K562 (cell line): ENCODE data around the gene GGA2. TPM values are rescaled to one million over a fixed set of nuclear protein-coding genes. Genes with fewer than 3 reads are reported as not detected.
A peak's percentile ranks its signal among the peaks of the same experiment; 100 is the strongest.

Source experiments
- BHLHE40 ChIP-seq: IDR thresholded peaks from 2 replicates; pipeline ENCODE4 v1.6.1; 2011; ENCODE audit warnings: low read length, improper control_type of control experiment
- CBFA2T2 ChIP-seq: fragments of 450-650 bp; conservative IDR thresholded peaks from 2 replicates; pipeline ENCODE4 v1.6.1; 2017; ENCODE audit warnings: mild to moderate bottlenecking
- ELF1 ChIP-seq: fragments of 200-800 bp; sonication (Bioruptor generic); IDR thresholded peaks from 2 replicates; pipeline ENCODE4 v1.6.1; 2016; ENCODE audit warnings: missing genetic modification characterization, missing compliant biosample characterization
- FOXJ2 ChIP-seq: fragments of 200-800 bp; sonication (Bioruptor generic); IDR thresholded peaks from 2 replicates; pipeline ENCODE4 v1.6.1; 2016; ENCODE audit warnings: missing genetic modification characterization, missing compliant biosample characterization
- IRF2 ChIP-seq: sonication (generic); formaldehyde crosslinking; IDR thresholded peaks from 2 replicates; pipeline ENCODE4 v1.8.1; 2022; ENCODE audit warnings: mild to moderate bottlenecking, missing genetic modification reagents
- NRF1 ChIP-seq, 2 experiments: fragments of 450-650 bp; IDR thresholded peaks in 1 of 2; conservative IDR thresholded peaks in 1 of 2; 2 replicates each; pipeline ENCODE4 v1.6.1; 2014; ENCODE audit warnings: mild to moderate bottlenecking in 2 of 2
- PYGO2 ChIP-seq: fragments of 450-650 bp; IDR thresholded peaks from 2 replicates; pipeline ENCODE4 v1.6.1; 2016; ENCODE audit warnings: mild to moderate bottlenecking, missing genetic modification characterization, moderate library complexity, missing compliant biosample characterization
- SMARCA5 ChIP-seq: fragments of 450-650 bp; IDR thresholded peaks from 2 replicates; pipeline ENCODE4 v1.6.1; 2016
- TBL1XR1 ChIP-seq, 2 experiments: IDR thresholded peaks; 2 replicates each; pipeline ENCODE4 v1.6.1; 2012; ENCODE audit warnings: improper control_type of control experiment in 2 of 2, low read length in 2 of 2, mild to moderate bottlenecking in 1 of 2
- ZBED1 ChIP-seq: IDR thresholded peaks from 2 replicates; pipeline ENCODE4 v1.6.1; 2014
- ZNF282 ChIP-seq: sonication (generic); formaldehyde crosslinking; IDR thresholded peaks from 2 replicates; pipeline ENCODE4 v1.8.1; 2023; ENCODE audit warnings: missing genetic modification reagents
- ZNF324 ChIP-seq: fragments of 250-450 bp; sonication (Bioruptor Pico); IDR thresholded peaks from 2 replicates; pipeline ENCODE4 v1.4.0; 2020; ENCODE audit warnings: mild to moderate bottlenecking
- polyA plus RNA-seq, 8 experiments: library from polyadenylated mRNA; depleted of rRNA in 4 of 8; stranded (reverse) in 5 of 8; unstranded in 3 of 8; fragments of >200 nt; fragmentation: Nextera tagmentation in 2 of 8; fragmentation: Illumina TruSeq in 1 of 8; extraction: Ambion mirVana in 2 of 8; extraction: Trizol in 1 of 8; gene quantifications; 2 replicates each; pipeline versions ENCODE4 v1.2.1 to v1.2.3, GENCODE V29; 2011 to 2014; ENCODE audit warnings: inconsistent platforms in 1 of 8, missing spikeins in 1 of 8
- total RNA-seq, 7 experiments: library from RNA; depleted of rRNA in 6 of 7; stranded (reverse); fragments of >200 nt in 6 of 7; fragmentation: Illumina TruSeq in 2 of 7; extraction: Trizol in 2 of 7; gene quantifications; 2 replicates each; pipeline versions ENCODE4 v1.2.1 to v1.2.3, GENCODE V29; 2011 to 2021; ENCODE audit warnings: low replicate concordance in 1 of 7
- TF ChIP-seq, protein P1 (sequence below): fragments of 200-600 bp; sonication (generic); IDR thresholded peaks from one replicate; pipeline ENCODE4 v1.6.1; 2012; ENCODE audit warnings: mild to moderate bottlenecking, low read depth, low read length, inconsistent platforms
- TF ChIP-seq, protein P2 (sequence below), 2 experiments: IDR thresholded peaks; 2 replicates each; pipeline ENCODE4 v1.6.1; 2011; ENCODE audit warnings: borderline replicate concordance in 1 of 2, control low read depth in 1 of 2, low read depth in 1 of 2, low read length in 1 of 2, mild to moderate bottlenecking in 1 of 2, mixed read lengths in 1 of 2, moderate library complexity in 1 of 2; ENCODE audit not compliant: insufficient read depth in 1 of 2, insufficient read length in 1 of 2, poor library complexity in 1 of 2, severe bottlenecking in 1 of 2; ENCODE audit errors: extremely low read depth in 1 of 2
- TF ChIP-seq, protein P3 (sequence below): fragments of 450-650 bp; IDR thresholded peaks from 2 replicates; pipeline ENCODE4 v1.6.1; 2016

Gene GGA2
- total and polyA plus RNA-seq, 9 of the 15 experiments (the other 6 are each of a cell fraction or from before 2014, with no cell fraction given): 11.9 to 133 (median 66.3) TPM

DNA sequence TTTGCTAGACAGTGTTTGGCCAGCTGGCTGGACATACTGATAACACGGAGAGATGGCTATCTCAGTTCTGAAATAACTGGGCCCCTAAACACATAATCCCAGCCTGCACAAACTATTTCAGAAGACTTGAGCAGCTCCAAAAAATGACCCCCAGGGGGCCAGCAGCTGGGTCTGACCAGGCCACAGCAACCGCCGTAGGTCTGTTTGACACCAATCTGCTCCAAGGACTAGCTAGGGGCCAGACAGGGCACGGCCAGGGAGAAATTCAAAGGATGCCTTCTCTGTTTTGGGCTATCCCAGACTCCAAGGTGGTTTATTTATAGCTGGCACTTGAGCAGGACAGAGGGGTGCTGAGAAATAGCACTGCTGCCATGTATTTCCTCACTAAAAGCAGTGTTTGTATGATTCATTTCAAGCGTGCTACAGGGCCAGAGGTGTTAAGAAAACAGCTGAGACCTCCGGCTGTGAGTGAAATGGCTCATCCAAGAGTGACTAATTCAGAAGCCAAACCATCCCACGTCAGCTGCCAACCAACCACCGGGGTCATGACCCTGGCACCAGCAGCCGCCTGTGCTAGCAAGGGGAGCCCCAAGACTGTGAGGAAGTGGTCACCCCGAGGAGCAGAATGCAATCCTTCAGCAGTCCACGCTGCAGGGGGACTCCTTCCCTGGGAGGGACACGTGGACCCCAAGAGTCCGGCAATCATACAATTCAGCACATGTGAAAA is 5.7 kb downstream of the GGA2 start (continued):
- TF ChIP-seq, protein P1, sequence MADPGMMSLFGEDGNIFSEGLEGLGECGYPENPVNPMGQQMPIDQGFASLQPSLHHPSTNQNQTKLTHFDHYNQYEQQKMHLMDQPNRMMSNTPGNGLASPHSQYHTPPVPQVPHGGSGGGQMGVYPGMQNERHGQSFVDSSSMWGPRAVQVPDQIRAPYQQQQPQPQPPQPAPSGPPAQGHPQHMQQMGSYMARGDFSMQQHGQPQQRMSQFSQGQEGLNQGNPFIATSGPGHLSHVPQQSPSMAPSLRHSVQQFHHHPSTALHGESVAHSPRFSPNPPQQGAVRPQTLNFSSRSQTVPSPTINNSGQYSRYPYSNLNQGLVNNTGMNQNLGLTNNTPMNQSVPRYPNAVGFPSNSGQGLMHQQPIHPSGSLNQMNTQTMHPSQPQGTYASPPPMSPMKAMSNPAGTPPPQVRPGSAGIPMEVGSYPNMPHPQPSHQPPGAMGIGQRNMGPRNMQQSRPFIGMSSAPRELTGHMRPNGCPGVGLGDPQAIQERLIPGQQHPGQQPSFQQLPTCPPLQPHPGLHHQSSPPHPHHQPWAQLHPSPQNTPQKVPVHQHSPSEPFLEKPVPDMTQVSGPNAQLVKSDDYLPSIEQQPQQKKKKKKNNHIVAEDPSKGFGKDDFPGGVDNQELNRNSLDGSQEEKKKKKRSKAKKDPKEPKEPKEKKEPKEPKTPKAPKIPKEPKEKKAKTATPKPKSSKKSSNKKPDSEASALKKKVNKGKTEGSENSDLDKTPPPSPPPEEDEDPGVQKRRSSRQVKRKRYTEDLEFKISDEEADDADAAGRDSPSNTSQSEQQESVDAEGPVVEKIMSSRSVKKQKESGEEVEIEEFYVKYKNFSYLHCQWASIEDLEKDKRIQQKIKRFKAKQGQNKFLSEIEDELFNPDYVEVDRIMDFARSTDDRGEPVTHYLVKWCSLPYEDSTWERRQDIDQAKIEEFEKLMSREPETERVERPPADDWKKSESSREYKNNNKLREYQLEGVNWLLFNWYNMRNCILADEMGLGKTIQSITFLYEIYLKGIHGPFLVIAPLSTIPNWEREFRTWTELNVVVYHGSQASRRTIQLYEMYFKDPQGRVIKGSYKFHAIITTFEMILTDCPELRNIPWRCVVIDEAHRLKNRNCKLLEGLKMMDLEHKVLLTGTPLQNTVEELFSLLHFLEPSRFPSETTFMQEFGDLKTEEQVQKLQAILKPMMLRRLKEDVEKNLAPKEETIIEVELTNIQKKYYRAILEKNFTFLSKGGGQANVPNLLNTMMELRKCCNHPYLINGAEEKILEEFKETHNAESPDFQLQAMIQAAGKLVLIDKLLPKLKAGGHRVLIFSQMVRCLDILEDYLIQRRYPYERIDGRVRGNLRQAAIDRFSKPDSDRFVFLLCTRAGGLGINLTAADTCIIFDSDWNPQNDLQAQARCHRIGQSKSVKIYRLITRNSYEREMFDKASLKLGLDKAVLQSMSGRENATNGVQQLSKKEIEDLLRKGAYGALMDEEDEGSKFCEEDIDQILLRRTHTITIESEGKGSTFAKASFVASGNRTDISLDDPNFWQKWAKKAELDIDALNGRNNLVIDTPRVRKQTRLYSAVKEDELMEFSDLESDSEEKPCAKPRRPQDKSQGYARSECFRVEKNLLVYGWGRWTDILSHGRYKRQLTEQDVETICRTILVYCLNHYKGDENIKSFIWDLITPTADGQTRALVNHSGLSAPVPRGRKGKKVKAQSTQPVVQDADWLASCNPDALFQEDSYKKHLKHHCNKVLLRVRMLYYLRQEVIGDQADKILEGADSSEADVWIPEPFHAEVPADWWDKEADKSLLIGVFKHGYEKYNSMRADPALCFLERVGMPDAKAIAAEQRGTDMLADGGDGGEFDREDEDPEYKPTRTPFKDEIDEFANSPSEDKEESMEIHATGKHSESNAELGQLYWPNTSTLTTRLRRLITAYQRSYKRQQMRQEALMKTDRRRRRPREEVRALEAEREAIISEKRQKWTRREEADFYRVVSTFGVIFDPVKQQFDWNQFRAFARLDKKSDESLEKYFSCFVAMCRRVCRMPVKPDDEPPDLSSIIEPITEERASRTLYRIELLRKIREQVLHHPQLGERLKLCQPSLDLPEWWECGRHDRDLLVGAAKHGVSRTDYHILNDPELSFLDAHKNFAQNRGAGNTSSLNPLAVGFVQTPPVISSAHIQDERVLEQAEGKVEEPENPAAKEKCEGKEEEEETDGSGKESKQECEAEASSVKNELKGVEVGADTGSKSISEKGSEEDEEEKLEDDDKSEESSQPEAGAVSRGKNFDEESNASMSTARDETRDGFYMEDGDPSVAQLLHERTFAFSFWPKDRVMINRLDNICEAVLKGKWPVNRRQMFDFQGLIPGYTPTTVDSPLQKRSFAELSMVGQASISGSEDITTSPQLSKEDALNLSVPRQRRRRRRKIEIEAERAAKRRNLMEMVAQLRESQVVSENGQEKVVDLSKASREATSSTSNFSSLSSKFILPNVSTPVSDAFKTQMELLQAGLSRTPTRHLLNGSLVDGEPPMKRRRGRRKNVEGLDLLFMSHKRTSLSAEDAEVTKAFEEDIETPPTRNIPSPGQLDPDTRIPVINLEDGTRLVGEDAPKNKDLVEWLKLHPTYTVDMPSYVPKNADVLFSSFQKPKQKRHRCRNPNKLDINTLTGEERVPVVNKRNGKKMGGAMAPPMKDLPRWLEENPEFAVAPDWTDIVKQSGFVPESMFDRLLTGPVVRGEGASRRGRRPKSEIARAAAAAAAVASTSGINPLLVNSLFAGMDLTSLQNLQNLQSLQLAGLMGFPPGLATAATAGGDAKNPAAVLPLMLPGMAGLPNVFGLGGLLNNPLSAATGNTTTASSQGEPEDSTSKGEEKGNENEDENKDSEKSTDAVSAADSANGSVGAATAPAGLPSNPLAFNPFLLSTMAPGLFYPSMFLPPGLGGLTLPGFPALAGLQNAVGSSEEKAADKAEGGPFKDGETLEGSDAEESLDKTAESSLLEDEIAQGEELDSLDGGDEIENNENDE: no peak
- TF ChIP-seq ZNF282 (no peak), SMARCA5 (no peak), ZBED1 (no peak), BHLHE40 (peak; percentile 65), ZNF324 (CRISPR knock-in tag) (no peak), FOXJ2 (no peak), CBFA2T2 (peak; percentile 22), ELF1 (no peak), NRF1 (conservative IDR thresholded peaks at IDR 0.05 in 1 of 2, IDR thresholded peaks at IDR 0.05 in 1 of 2) (peak in 1 of 2 experiments; percentile 38; a peak in 1 of 4 replicates), IRF2 (no peak), PYGO2 (tag) (no peak), TBL1XR1 (IDR thresholded peaks at IDR 0.05; ENCODE audit: low read length in 2 of 2) (peak in 1 of 2 experiments; percentile 13; a peak in 1 of 4 replicates)
- TF ChIP-seq, protein P2, sequence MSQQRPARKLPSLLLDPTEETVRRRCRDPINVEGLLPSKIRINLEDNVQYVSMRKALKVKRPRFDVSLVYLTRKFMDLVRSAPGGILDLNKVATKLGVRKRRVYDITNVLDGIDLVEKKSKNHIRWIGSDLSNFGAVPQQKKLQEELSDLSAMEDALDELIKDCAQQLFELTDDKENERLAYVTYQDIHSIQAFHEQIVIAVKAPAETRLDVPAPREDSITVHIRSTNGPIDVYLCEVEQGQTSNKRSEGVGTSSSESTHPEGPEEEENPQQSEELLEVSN (IDR thresholded peaks at IDR 0.05; ENCODE audit: borderline replicate concordance in 1 of 2, extremely low read depth in 1 of 2, insufficient read depth in 1 of 2, insufficient read length in 1 of 2, low read depth in 1 of 2, low read length in 1 of 2, poor library complexity in 1 of 2, severe bottlenecking in 1 of 2): peak in 1 of 2 experiments; percentile 33
- TF ChIP-seq, protein P3, sequence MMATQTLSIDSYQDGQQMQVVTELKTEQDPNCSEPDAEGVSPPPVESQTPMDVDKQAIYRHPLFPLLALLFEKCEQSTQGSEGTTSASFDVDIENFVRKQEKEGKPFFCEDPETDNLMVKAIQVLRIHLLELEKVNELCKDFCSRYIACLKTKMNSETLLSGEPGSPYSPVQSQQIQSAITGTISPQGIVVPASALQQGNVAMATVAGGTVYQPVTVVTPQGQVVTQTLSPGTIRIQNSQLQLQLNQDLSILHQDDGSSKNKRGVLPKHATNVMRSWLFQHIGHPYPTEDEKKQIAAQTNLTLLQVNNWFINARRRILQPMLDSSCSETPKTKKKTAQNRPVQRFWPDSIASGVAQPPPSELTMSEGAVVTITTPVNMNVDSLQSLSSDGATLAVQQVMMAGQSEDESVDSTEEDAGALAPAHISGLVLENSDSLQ: no peak
